ENCODE data around the gene KCTD10.

Gene KCTD10

DNA sequence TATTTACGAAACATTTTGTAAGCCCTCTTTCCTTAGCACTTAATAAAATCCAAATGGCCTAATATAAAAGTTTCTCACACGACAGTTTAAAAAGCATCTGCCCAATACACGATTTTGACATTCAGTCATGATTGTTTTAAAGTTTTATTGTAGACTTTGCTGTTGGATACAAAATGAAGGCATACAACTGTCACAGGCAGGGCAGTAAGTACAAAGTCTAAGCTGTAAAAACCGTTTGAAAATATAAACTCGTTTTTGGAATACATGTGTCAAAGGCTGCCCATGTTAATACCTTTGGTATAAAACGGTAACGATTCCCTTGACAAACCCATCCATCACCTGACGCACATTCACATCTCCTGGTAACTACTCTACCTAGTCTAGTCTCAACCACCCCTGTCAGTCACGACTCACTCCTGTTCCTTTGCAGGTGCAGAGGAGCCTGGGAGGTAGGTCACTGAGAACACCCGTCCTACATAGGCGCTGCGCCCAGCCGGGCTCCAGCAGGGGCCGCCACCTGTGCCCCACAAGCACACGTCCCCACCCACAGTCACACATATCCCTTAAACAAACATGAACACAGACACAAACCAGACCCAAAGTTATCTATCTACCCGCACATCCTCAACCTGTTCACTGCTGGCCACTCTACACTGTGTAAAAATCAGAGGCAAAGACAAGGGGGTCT lies 27.1 kb downstream of the KCTD10 start:
- no peaks in the 10 kb centered on the region for H3K79me2 ChIP-seq (ENCODE audit: insufficient read depth, low read length)
- H3K9ac ChIP-seq (ENCODE audit: low read depth, low read length, poor library complexity, severe bottlenecking) = no peak overlapping the region
- H3K27me3 ChIP-seq (ENCODE audit: insufficient read depth, low read length, poor library complexity, severe bottlenecking) = no peaks in the 10 kb centered on the region
- no peaks in the 10 kb centered on the region for H3F3A ChIP-seq (ENCODE audit: low read depth)
- H3K9me3 ChIP-seq (ENCODE audit: insufficient read depth, low read depth, low read length) = no peaks in the 10 kb centered on the region
- no peak overlapping the region for H2AFZ ChIP-seq (ENCODE audit: low read length)
- no peak overlapping the region for H3K4me2 ChIP-seq (ENCODE audit: low read depth, low read length, poor library complexity, severe bottlenecking)
- H3K9me2 ChIP-seq (replicated peaks; ENCODE audit: low read depth, low read length) = no peaks in the 10 kb centered on the region
- H4K20me1 ChIP-seq (ENCODE audit: insufficient read depth, low read length, poor library complexity, severe bottlenecking) = no peaks in the 10 kb centered on the region
- TF ChIP-seq EZH2phosphoT487 (IDR thresholded peaks at IDR 0.05; ENCODE audit: borderline replicate concordance) = no peak
- TF ChIP-seq CTCF (conservative IDR thresholded peaks at IDR 0.05; ENCODE audit: low read length) = no peak
- H3K4me3 ChIP-seq (ENCODE audit: low read length, poor library complexity, severe bottlenecking) = no peak overlapping the region
- peaks cover 71% of the 10 kb centered on the region for H3K36me3 ChIP-seq (ENCODE audit: insufficient read depth, low read length)
- no peaks in the 10 kb centered on the region for H3K4me1 ChIP-seq (ENCODE audit: insufficient read depth, low read length, poor library complexity, severe bottlenecking)

- H3K79me2 ChIP-seq (ENCODE audit: insufficient read depth, low read length) = no peaks in the 10 kb centered on the region
- H3K9me3 ChIP-seq (ENCODE audit: insufficient read depth, low read depth, low read length) = no peaks in the 10 kb centered on the region
- no peak overlapping the region for H3K9ac ChIP-seq (ENCODE audit: low read depth, low read length, poor library complexity, severe bottlenecking)
- no peak overlapping the region for H3K4me3 ChIP-seq (ENCODE audit: low read length, poor library complexity, severe bottlenecking)
- no peaks in the 10 kb centered on the region for H3K4me1 ChIP-seq (ENCODE audit: insufficient read depth, low read length, poor library complexity, severe bottlenecking)
- H4K20me1 ChIP-seq (ENCODE audit: insufficient read depth, low read length, poor library complexity, severe bottlenecking) = no peaks in the 10 kb centered on the region
- H3K9me2 ChIP-seq (replicated peaks; ENCODE audit: low read depth, low read length) = no peaks in the 10 kb centered on the region
- H3K27me3 ChIP-seq (ENCODE audit: insufficient read depth, low read length, poor library complexity, severe bottlenecking) = no peaks in the 10 kb centered on the region
- TF ChIP-seq EZH2phosphoT487 (IDR thresholded peaks at IDR 0.05; ENCODE audit: borderline replicate concordance) (no peak), CTCF (conservative IDR thresholded peaks at IDR 0.05; ENCODE audit: low read length) (no peak)
- peaks cover 69% of the 10 kb centered on the region for H3K36me3 ChIP-seq (ENCODE audit: insufficient read depth, low read length)
- no peak overlapping the region for H3K4me2 ChIP-seq (ENCODE audit: low read depth, low read length, poor library complexity, severe bottlenecking)
- no peaks in the 10 kb centered on the region for H3F3A ChIP-seq (ENCODE audit: low read depth)
- no peak overlapping the region for H2AFZ ChIP-seq (ENCODE audit: low read length)
Observed at GRCh38 chr12:109448707-109449390, 28.3 kb downstream of the KCTD10 start.

DNA sequence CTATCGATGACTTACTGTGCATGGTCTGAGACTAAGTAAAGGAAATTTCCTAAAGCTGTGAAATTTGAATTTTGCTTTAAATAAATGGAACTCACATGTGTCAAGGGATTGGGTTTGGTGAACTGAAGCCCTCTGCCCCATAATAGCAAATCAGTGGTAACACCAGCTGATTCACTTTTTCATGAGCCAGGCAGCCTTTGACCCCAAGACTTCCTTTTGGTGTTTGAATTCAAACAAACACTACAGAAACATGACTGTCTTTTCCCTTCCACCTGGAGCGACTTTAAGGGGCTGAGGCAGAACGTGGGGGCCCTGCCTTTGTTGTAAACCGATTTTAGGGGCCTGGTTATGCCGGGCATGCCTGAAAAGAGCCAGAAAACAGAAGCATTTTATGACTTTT lies 28.8 kb downstream of the KCTD10 start:
- no peaks in the 10 kb centered on the region for H3K9me2 ChIP-seq (replicated peaks; ENCODE audit: low read depth, low read length)
- H3K4me2 ChIP-seq (ENCODE audit: low read depth, low read length, poor library complexity, severe bottlenecking) = no peak overlapping the region
- peaks cover 63% of the 10 kb centered on the region; the same call in 1 of the 2 replicates for H3K36me3 ChIP-seq (ENCODE audit: insufficient read depth, low read length)
- no peak overlapping the region for H2AFZ ChIP-seq (ENCODE audit: low read length)
- no peak overlapping the region for H3K4me3 ChIP-seq (ENCODE audit: low read length, poor library complexity, severe bottlenecking)
- no peaks in the 10 kb centered on the region for H4K20me1 ChIP-seq (ENCODE audit: insufficient read depth, low read length, poor library complexity, severe bottlenecking)
- H3K4me1 ChIP-seq (ENCODE audit: insufficient read depth, low read length, poor library complexity, severe bottlenecking) = no peaks in the 10 kb centered on the region
- TF ChIP-seq EZH2phosphoT487 (IDR thresholded peaks at IDR 0.05; ENCODE audit: borderline replicate concordance) = no peak
- TF ChIP-seq CTCF (conservative IDR thresholded peaks at IDR 0.05; ENCODE audit: low read length) = no peak
- no peaks in the 10 kb centered on the region for H3K79me2 ChIP-seq (ENCODE audit: insufficient read depth, low read length)
- no peak overlapping the region for H3K9ac ChIP-seq (ENCODE audit: low read depth, low read length, poor library complexity, severe bottlenecking)
- H3K27me3 ChIP-seq (ENCODE audit: insufficient read depth, low read length, poor library complexity, severe bottlenecking) = no peaks in the 10 kb centered on the region
- no peaks in the 10 kb centered on the region for H3F3A ChIP-seq (ENCODE audit: low read depth)
- H3K9me3 ChIP-seq (ENCODE audit: insufficient read depth, low read depth, low read length) = no peaks in the 10 kb centered on the region
